Panc1 (cell line): ENCODE data around the gene NAA38.

Experiments
- POLR2AphosphoS5 ChIP-seq: IDR thresholded peaks from 2 replicates; pipeline ENCODE4 v1.6.1; 2012; ENCODE audit warnings: mild to moderate bottlenecking, low read depth, low read length, moderate library complexity
- REST ChIP-seq, 2 experiments: IDR thresholded peaks; 2 replicates each; pipeline ENCODE4 v1.6.1; 2011 to 2012; ENCODE audit warnings: low read depth in 2 of 2, control low read depth in 1 of 2, low read length in 1 of 2, mild to moderate bottlenecking in 1 of 2, moderate library complexity in 1 of 2; ENCODE audit not compliant: insufficient read depth in 1 of 2
- SIN3A ChIP-seq: IDR thresholded peaks from 2 replicates; pipeline ENCODE4 v1.6.1; 2012; ENCODE audit warnings: low read depth, mild to moderate bottlenecking, low read length, moderate library complexity, borderline replicate concordance; ENCODE audit not compliant: insufficient read depth
- TF ChIP-seq, protein P1 (sequence below): fragments of 450-650 bp; IDR thresholded peaks from 2 replicates; pipeline ENCODE4 v1.5.1; 2017; ENCODE audit warnings: mild to moderate bottlenecking

DNA sequence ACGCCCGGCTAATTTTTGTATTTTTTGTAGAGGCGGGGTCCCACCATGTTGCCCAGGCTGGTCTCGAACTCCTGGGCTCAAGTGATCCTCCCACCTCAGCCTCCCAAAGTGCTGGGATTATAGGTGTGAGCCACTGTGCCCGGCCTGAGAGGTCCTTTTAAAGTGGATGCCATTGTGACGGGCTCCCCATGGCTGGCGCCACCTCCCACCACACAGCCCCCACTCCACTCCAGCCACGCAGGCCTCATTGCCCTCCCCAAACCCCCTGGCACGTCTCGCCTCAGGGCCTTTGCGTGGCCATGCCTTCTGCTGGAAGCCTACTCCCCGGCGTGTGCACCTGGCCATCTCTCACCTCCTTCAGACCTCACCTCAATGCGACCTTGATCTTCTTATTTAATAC is 35.2 kb downstream of the NAA38 start:
- TF ChIP-seq, protein P1, sequence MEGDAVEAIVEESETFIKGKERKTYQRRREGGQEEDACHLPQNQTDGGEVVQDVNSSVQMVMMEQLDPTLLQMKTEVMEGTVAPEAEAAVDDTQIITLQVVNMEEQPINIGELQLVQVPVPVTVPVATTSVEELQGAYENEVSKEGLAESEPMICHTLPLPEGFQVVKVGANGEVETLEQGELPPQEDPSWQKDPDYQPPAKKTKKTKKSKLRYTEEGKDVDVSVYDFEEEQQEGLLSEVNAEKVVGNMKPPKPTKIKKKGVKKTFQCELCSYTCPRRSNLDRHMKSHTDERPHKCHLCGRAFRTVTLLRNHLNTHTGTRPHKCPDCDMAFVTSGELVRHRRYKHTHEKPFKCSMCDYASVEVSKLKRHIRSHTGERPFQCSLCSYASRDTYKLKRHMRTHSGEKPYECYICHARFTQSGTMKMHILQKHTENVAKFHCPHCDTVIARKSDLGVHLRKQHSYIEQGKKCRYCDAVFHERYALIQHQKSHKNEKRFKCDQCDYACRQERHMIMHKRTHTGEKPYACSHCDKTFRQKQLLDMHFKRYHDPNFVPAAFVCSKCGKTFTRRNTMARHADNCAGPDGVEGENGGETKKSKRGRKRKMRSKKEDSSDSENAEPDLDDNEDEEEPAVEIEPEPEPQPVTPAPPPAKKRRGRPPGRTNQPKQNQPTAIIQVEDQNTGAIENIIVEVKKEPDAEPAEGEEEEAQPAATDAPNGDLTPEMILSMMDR = no peak
- TF ChIP-seq POLR2AphosphoS5 (no peak), REST (IDR thresholded peaks at IDR 0.05; ENCODE audit: insufficient read depth in 1 of 2, low read depth in 2 of 2, low read length in 1 of 2) (no peak), SIN3A (no peak)
